GM19025 (cell line): Measurements from ENCODE around the gene RHBDL1.
A peak's percentile ranks its signal among the peaks of the same experiment; 100 is the strongest.

Experiments
- ATAC-seq: cut with Tn5 transposase; IDR thresholded peaks from one replicate; pipeline ENCODE4 v1.9.1; 2021; ENCODE audit warnings: mild to moderate bottlenecking, low read depth, moderate library complexity; ENCODE audit not compliant: unreplicated experiment

Gene RHBDL1

GRCh38 chr16:652454-653305, 22.8 kb upstream of the RHBDL1 start:
- no peak for ATAC-seq

GRCh38 chr16:654034-654433, 21.4 kb upstream of the RHBDL1 start:
- no peak for ATAC-seq

- ATAC-seq, result no peak
These were observed 18.0 kb upstream of the RHBDL1 start for GRCh38 chr16:657487-657886.

- no peak for ATAC-seq
These were observed 16.5 kb upstream of the RHBDL1 start for GRCh38 chr16:658679-659571.

- no peak for ATAC-seq
These were observed 15.9 kb upstream of the RHBDL1 start for GRCh38 chr16:659618-660017.

- no peak for ATAC-seq
These were observed 15.4 kb upstream of the RHBDL1 start for GRCh38 chr16:660132-660458.

- ATAC-seq, result no peak
These were observed 14.8 kb upstream of the RHBDL1 start for GRCh38 chr16:660459-661183.

GRCh38 chr16:661184-661821, 14.2 kb upstream of the RHBDL1 start:
- ATAC-seq, result no peak

GRCh38 chr16:662095-662494, 13.4 kb upstream of the RHBDL1 start:
- ATAC-seq, result no peak

GRCh38 chr16:662597-662996, 12.9 kb upstream of the RHBDL1 start:
- ATAC-seq, result no peak

GRCh38 chr16:666572-666971, 8.9 kb upstream of the RHBDL1 start:
- ATAC-seq, result no peak

- no peak for ATAC-seq
These were observed 8.2 kb upstream of the RHBDL1 start for GRCh38 chr16:667113-667779.

GRCh38 chr16:667780-668518, 7.5 kb upstream of the RHBDL1 start, which contains the start of gene RHOT2:
RHOT2 (plus strand) TSS chr16:668132; CDS start chr16:668200, 68 bp downstream.
- peak; percentile 95 for ATAC-seq

- no peak for ATAC-seq
These were observed 6.8 kb upstream of the RHBDL1 start for GRCh38 chr16:668519-669171.

GRCh38 chr16:669666-670065, 5.8 kb upstream of the RHBDL1 start:
- ATAC-seq, result no peak

- ATAC-seq, result no peak
These were observed 4.8 kb upstream of the RHBDL1 start for GRCh38 chr16:670485-671352.

- ATAC-seq, result no peak
These were observed 3.9 kb upstream of the RHBDL1 start for GRCh38 chr16:671353-672131.
